ENCODE data around the gene RAB11A. TPM values are rescaled to one million over a fixed set of nuclear protein-coding genes. Genes with fewer than 3 reads are reported as not detected.
"Not testable (repeated sequence)": the region's sequence is repeated elsewhere in the genome, so short reads cannot be mapped to it uniquely, and the experiment has no call there.

RAB11A gene
- total and polyA plus RNA-seq, 2 donors (not counting 3 experiments of a cell fraction or from before 2014, with no cell fraction given): 239 to 250 TPM

GRCh38 chr15:65870889-65871533 is 1.7 kb downstream of the RAB11A start:
- TF ChIP-seq JUN (IDR thresholded peaks at IDR 0.05; ENCODE audit: borderline replicate concordance, insufficient read depth, insufficient read length, low read depth): peak; percentile 1
- TF ChIP-seq POLR2A (IDR thresholded peaks at IDR 0.05; ENCODE audit: low read depth, low read length): peak; percentile 8
- no peak for TF ChIP-seq CTCF (IDR thresholded peaks at IDR 0.05; ENCODE audit: extremely low read depth in 1 of 2, insufficient read depth in 1 of 2, low read depth in 1 of 2, low read length in 2 of 2)
- TF ChIP-seq MAX (IDR thresholded peaks at IDR 0.05; ENCODE audit: insufficient read depth, insufficient read length): no peak
- no peak for TF ChIP-seq FOS (IDR thresholded peaks at IDR 0.05; ENCODE audit: borderline replicate concordance, insufficient read depth, low read length)
- TF ChIP-seq POLR2AphosphoS5 (IDR thresholded peaks at IDR 0.05; ENCODE audit: insufficient read depth, low read depth, low read length): no peak
- no peak for TF ChIP-seq MYC (IDR thresholded peaks at IDR 0.05; ENCODE audit: low read depth, low read length)
- no peak for TF ChIP-seq EZH2 (IDR thresholded peaks at IDR 0.05; ENCODE audit: borderline replicate concordance, low read depth, low read length, severe bottlenecking)
- TF ChIP-seq GATA2 (IDR thresholded peaks at IDR 0.05; ENCODE audit: insufficient read depth, insufficient read length, low read depth, low read length): no peak
- Histone ChIP-seq H3K36me3 (ENCODE audit: control insufficient read depth in 2 of 2, extremely low read depth in 1 of 2, insufficient read depth in 2 of 2, low read length in 2 of 2) (peaks cover 0 to 3% of the 10 kb centered on the region in 2 experiments), H3K4me1 (ENCODE audit: control insufficient read depth, extremely low read depth, insufficient read depth, low read length) (peaks cover 22% of the 10 kb centered on the region), H4K20me1 (replicated peaks; ENCODE audit: control insufficient read depth, extremely low read depth, insufficient read depth, low read length) (peaks cover 6% of the 10 kb centered on the region), H3K4me2 (ENCODE audit: insufficient read depth, low read length) (peak overlapping the region; percentile 96), H2AFZ (ENCODE audit: low read depth, low read length) (peak overlapping the region; percentile 21), H3K4me3 (replicated peaks in 1 of 3; ENCODE audit: insufficient read depth in 1 of 3, low read depth in 1 of 3, low read length in 3 of 3) (peak overlapping the region; percentile 47 to 91 (median 81)), H3K9me1 (replicated peaks; ENCODE audit: control insufficient read depth, extremely low read depth, insufficient read depth, low read length) (no peaks in the 10 kb centered on the region), H3K79me2 (ENCODE audit: control insufficient read depth, insufficient read depth, low read length) (peaks cover 67% of the 10 kb centered on the region), H3K9ac (replicated peaks; ENCODE audit: extremely low read depth, insufficient read depth, low read length) (peak overlapping the region; percentile 75), H3K9me3 (replicated peaks; ENCODE audit: control insufficient read depth, insufficient read depth, low read length) (no peaks in the 10 kb centered on the region), H3K27ac (ENCODE audit: insufficient read depth, low read depth, low read length) (peak overlapping the region; percentile 61), H3K27me3 (ENCODE audit: control insufficient read depth in 2 of 2, insufficient read depth in 2 of 2, low read length in 2 of 2) (no peaks in the 10 kb centered on the region)
- peak; percentile 78 for FAIRE-seq
- POLR2A ChIA-PET: interaction anchor here (2.0 kb wide), 1 partner anchor 11 kb away, joined by 15 read pairs; no protein-coding TSS in a partner anchor
- BruUV-seq (replicated peaks): no TSS peak
- dilution Hi-C loops (cut with MboI; ENCODE audit: extremely low pct_ligation_motif_present, low sequenced_read_pairs) (no loop called here), intact Hi-C loops (cut with micrococcal nuclease) (loop anchor here (2.0 kb wide), 1 partner anchor 354 kb away; the partner anchor contains the start of gene DPP8)
- DNase-seq (ENCODE audit: low read depth, low spot score): peak; percentile 76
- CTCF ChIA-PET: interaction anchor here (1.0 to 2.7 kb wide), 4 partner anchors 9 to 38 kb away, joined by 3 to 19 read pairs (median 4); no protein-coding TSS in a partner anchor

- DNase-seq (ENCODE audit: low read depth, low spot score); POLR2A ChIA-PET; H3K36me3 ChIP-seq (ENCODE audit: control insufficient read depth in 2 of 2, extremely low read depth in 1 of 2, insufficient read depth in 2 of 2, low read length in 2 of 2); dilution Hi-C loops (cut with MboI; ENCODE audit: extremely low pct_ligation_motif_present, low sequenced_read_pairs); H2AFZ ChIP-seq (ENCODE audit: low read depth, low read length); H3K9me1 ChIP-seq (replicated peaks; ENCODE audit: control insufficient read depth, extremely low read depth, insufficient read depth, low read length); BruUV-seq (replicated peaks); H3K9me3 ChIP-seq (replicated peaks; ENCODE audit: control insufficient read depth, insufficient read depth, low read length); H3K27me3 ChIP-seq (ENCODE audit: control insufficient read depth in 2 of 2, insufficient read depth in 2 of 2, low read length in 2 of 2); FAIRE-seq; H3K27ac ChIP-seq (ENCODE audit: insufficient read depth, low read depth, low read length); H4K20me1 ChIP-seq (replicated peaks; ENCODE audit: control insufficient read depth, extremely low read depth, insufficient read depth, low read length): not testable (repeated sequence)
- Histone ChIP-seq H3K79me2 (ENCODE audit: control insufficient read depth, insufficient read depth, low read length) (peaks cover 75% of the 10 kb centered on the region), H3K4me1 (ENCODE audit: control insufficient read depth, extremely low read depth, insufficient read depth, low read length) (peaks cover 22% of the 10 kb centered on the region), H3K9ac (replicated peaks; ENCODE audit: extremely low read depth, insufficient read depth, low read length) (peak overlapping the region; percentile 75), H3K4me2 (ENCODE audit: insufficient read depth, low read length) (peak overlapping the region; percentile 96), H3K4me3 (replicated peaks in 1 of 3; ENCODE audit: insufficient read depth in 1 of 3, low read depth in 1 of 3, low read length in 3 of 3) (peak overlapping the region in 2 of 3 experiments; percentile 2 to 81)
- CTCF ChIA-PET: interaction anchor here (1.4 kb wide), 1 partner anchor 9 kb away, joined by 8 read pairs; no protein-coding TSS in a partner anchor
- intact Hi-C loops (cut with micrococcal nuclease): loop anchor here (2.0 kb wide), 1 partner anchor 355 kb away; the partner anchor contains the start of gene DPP8
Observed at GRCh38 chr15:65871886-65872285, 2.6 kb downstream of the RAB11A start.

Measured in endothelial cell of umbilical vein (primary cell).